ENCODE results near the gene ABAT.

DNA sequence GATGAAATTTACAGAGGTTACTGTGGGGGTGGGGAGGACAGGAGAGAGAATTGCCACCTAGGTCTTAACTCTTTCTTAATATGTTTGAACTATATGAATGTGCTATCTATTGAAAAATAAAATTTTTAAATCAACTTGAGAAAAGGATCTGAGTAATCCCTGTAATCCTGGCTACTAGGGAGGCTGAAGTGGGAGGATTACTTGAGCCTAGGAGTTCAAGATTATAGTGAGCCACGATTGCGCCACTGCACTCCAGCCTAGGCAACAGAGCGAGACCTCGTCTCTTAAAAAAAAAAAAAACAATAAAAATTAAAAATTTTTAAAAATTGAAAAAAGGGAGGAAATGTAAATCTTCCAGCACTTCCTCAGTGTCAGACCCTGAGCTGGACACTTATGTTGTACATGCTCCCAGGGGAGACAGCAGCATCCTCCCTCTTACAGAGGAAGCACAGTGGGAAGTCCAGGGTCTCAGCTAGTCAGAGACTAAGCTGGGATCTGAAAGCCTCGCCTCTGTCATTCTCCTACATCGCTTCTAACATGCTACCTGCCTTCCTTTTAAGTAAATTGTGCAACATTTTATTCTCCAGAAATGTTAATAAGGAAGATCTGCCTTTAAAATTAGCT lies 145.1 kb downstream of the ABAT start:
- TF ChIP-seq POLR2A (IDR thresholded peaks at IDR 0.05) (no peak), EP300 (IDR thresholded peaks at IDR 0.05) (no peak)
- TF ChIP-seq, protein P1, sequence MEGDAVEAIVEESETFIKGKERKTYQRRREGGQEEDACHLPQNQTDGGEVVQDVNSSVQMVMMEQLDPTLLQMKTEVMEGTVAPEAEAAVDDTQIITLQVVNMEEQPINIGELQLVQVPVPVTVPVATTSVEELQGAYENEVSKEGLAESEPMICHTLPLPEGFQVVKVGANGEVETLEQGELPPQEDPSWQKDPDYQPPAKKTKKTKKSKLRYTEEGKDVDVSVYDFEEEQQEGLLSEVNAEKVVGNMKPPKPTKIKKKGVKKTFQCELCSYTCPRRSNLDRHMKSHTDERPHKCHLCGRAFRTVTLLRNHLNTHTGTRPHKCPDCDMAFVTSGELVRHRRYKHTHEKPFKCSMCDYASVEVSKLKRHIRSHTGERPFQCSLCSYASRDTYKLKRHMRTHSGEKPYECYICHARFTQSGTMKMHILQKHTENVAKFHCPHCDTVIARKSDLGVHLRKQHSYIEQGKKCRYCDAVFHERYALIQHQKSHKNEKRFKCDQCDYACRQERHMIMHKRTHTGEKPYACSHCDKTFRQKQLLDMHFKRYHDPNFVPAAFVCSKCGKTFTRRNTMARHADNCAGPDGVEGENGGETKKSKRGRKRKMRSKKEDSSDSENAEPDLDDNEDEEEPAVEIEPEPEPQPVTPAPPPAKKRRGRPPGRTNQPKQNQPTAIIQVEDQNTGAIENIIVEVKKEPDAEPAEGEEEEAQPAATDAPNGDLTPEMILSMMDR (IDR thresholded peaks at IDR 0.05) = no peak

All from ovary (tissue), 3 donors.